ENCODE data around the gene TNNC2. TPM values are rescaled to one million over a fixed set of nuclear protein-coding genes. Genes with fewer than 3 reads are reported as not detected.

TNNC2 gene
- total and polyA plus RNA-seq, 2 experiments from 2014 or later: 0.59 to 32.5 TPM

GRCh38 chr20:45866454-45866853 is 39.3 kb upstream of the TNNC2 start:
- TF ChIP-seq ZNF462 (CRISPR knock-in tag; IDR thresholded peaks at IDR 0.05) (no peak), EZH2 (IDR thresholded peaks at IDR 0.05; ENCODE audit: low read depth, unreplicated experiment) (no peak), STAT1 (IDR thresholded peaks at IDR 0.05; ENCODE audit: unreplicated experiment) (no peak), JUNB (IDR thresholded peaks at IDR 0.05; ENCODE audit: unreplicated experiment) (no peak), EZH2phosphoT487 (IDR thresholded peaks at IDR 0.05; ENCODE audit: unreplicated experiment) (no peak), CREB1 (CRISPR knock-in tag; IDR thresholded peaks at IDR 0.05; ENCODE audit: low read depth) (no peak), REST (IDR thresholded peaks at IDR 0.05; ENCODE audit: unreplicated experiment) (no peak), ZNF114 (CRISPR knock-in tag; IDR thresholded peaks at IDR 0.05) (no peak), NANOG (IDR thresholded peaks at IDR 0.05; ENCODE audit: borderline replicate concordance) (no peak), CTCF (conservative IDR thresholded peaks at IDR 0.05; ENCODE audit: low read depth in 2 of 2) (no peak), ZNF331 (CRISPR knock-in tag; IDR thresholded peaks at IDR 0.05; ENCODE audit: low read depth) (no peak), POLR2AphosphoS5 (IDR thresholded peaks at IDR 0.05; ENCODE audit: low read depth) (no peak)
- H3K9me3 Mint-ChIP-seq: no peaks in the 10 kb centered on the region
- Histone ChIP-seq H3K4me3 (no peak overlapping the region), H3K79me2 (replicated peaks; ENCODE audit: insufficient read depth) (no peaks in the 10 kb centered on the region), H3K27ac (ENCODE audit: low read depth) (no peak overlapping the region), H3F3A (replicated peaks; ENCODE audit: low read depth) (0 out of 2 replicates have a peak, but pooled peaks cover 6% of the 10 kb centered on the region), H4K20me1 (replicated peaks; ENCODE audit: insufficient read depth) (no peaks in the 10 kb centered on the region), H3K27me3 (ENCODE audit: insufficient read depth) (no peaks in the 10 kb centered on the region), H2AFZ (no peak overlapping the region), H3K4me2 (no peak overlapping the region), H3K36me3 (ENCODE audit: insufficient read depth) (no peaks in the 10 kb centered on the region), H3K4me1 (ENCODE audit: insufficient read depth) (no peaks in the 10 kb centered on the region), H3K9me2 (ENCODE audit: insufficient read depth) (no peaks in the 10 kb centered on the region)
- H3K27ac Mint-ChIP-seq: no peak overlapping the region
- no peaks in the 10 kb centered on the region for H3K36me3 Mint-ChIP-seq (ENCODE audit: low read depth)
- ATAC-seq: no peak
- DNase-seq (ENCODE audit: low spot score): no peak
- no peaks in the 10 kb centered on the region for H3K27me3 Mint-ChIP-seq (ENCODE audit: insufficient read depth, low read depth, poor library complexity)
- H3K4me3 Mint-ChIP-seq: no peak overlapping the region
- H3K4me1 Mint-ChIP-seq: no peaks in the 10 kb centered on the region

Data from GM23338 (cell line).